Cardiac muscle cell (in vitro differentiated cells and primary cell): ENCODE measurements around the gene CAMK2B. TPM values are rescaled to one million over a fixed set of nuclear protein-coding genes. Genes with fewer than 3 reads are reported as not detected.
A peak's percentile ranks its signal among the peaks of the same experiment; 100 is the strongest.

ENCODE experiments used
- DNase-seq, 2 donors: peaks; one replicate each; pipeline versions ENCODE4 v3.0.0 to v3.0.0-alpha.2; 2010 to 2017; ENCODE audit warnings: low read depth in 1 of 2, low spot score in 1 of 2
- H3K27ac ChIP-seq: fragments of 200-600 bp; sonication (generic); 2 replicates; pipeline ENCODE4 v1.5.1; 2016
- H3K27me3 ChIP-seq: fragments of 200-600 bp; sonication (generic); 2 replicates; pipeline ENCODE4 v1.6.0; 2016; ENCODE audit warnings: control low read depth
- H3K36me3 ChIP-seq: fragments of 200-600 bp; sonication (generic); 2 replicates; pipeline ENCODE4 v1.5.1; 2016; ENCODE audit warnings: control low read depth
- H3K4me1 ChIP-seq: fragments of 200-600 bp; sonication (generic); 2 replicates; pipeline ENCODE4 v1.8.1; 2017; ENCODE audit warnings: low read depth, mild to moderate bottlenecking, mixed run types
- H3K4me3 ChIP-seq: fragments of 200-600 bp; sonication (generic); 2 replicates; pipeline ENCODE4 v1.5.1; 2016; ENCODE audit warnings: mild to moderate bottlenecking
- H3K9me3 ChIP-seq: fragments of 200-600 bp; sonication (generic); 2 replicates; pipeline ENCODE4 v1.5.1; 2017; ENCODE audit warnings: low read depth, mild to moderate bottlenecking, control low read depth
- polyA plus RNA-seq: library from polyadenylated mRNA; unstranded; fragments of >200 nt; fragmentation: Nextera tagmentation; extraction: Ambion mirVana; gene quantifications from 2 replicates; pipeline ENCODE4 v1.2.1, GENCODE V29; 2016
- total RNA-seq: library from RNA; depleted of rRNA; stranded (reverse); fragments of >200 nt; gene quantifications from 2 replicates; pipeline ENCODE4 v1.2.3, GENCODE V29; 2016
- TF ChIP-seq, protein P1 (sequence below): IDR thresholded peaks from 2 replicates; pipeline ENCODE4 v1.5.1; 2012; ENCODE audit warnings: low read depth, mild to moderate bottlenecking, low read length

The CAMK2B gene
- total and polyA plus RNA-seq, 2 experiments from 2014 or later, result 7.7 to 17.7 TPM

DNA sequence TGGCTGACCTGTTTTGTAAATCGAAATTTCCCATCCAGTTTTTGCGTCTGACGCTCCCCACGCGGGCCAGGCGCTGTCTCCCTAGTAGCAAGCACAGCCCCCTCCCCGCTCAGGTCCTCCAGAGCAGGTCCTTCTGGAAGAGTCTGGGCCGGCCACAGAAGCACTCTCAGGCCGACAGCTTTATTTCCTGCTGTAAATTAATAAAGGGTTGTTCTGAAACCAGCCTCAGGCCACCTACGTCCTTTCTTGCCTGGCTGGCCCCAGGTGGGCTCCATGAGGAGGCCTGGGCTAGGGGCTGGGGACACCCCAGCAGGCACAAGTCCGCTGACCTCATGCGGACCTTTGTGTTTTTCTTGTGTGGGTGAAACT, 35.2 kb downstream of the CAMK2B start:
- no peak overlapping the region for H3K4me3 ChIP-seq
- H3K27ac ChIP-seq, result no peak overlapping the region
- peaks cover 6% of the 10 kb centered on the region for H3K4me1 ChIP-seq
- H3K36me3 ChIP-seq, result no peaks in the 10 kb centered on the region
- no peaks in the 10 kb centered on the region for H3K9me3 ChIP-seq
- no peaks in the 10 kb centered on the region for H3K27me3 ChIP-seq
- DNase-seq, result no peak
- TF ChIP-seq, protein P1, sequence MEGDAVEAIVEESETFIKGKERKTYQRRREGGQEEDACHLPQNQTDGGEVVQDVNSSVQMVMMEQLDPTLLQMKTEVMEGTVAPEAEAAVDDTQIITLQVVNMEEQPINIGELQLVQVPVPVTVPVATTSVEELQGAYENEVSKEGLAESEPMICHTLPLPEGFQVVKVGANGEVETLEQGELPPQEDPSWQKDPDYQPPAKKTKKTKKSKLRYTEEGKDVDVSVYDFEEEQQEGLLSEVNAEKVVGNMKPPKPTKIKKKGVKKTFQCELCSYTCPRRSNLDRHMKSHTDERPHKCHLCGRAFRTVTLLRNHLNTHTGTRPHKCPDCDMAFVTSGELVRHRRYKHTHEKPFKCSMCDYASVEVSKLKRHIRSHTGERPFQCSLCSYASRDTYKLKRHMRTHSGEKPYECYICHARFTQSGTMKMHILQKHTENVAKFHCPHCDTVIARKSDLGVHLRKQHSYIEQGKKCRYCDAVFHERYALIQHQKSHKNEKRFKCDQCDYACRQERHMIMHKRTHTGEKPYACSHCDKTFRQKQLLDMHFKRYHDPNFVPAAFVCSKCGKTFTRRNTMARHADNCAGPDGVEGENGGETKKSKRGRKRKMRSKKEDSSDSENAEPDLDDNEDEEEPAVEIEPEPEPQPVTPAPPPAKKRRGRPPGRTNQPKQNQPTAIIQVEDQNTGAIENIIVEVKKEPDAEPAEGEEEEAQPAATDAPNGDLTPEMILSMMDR, result no peak

DNA sequence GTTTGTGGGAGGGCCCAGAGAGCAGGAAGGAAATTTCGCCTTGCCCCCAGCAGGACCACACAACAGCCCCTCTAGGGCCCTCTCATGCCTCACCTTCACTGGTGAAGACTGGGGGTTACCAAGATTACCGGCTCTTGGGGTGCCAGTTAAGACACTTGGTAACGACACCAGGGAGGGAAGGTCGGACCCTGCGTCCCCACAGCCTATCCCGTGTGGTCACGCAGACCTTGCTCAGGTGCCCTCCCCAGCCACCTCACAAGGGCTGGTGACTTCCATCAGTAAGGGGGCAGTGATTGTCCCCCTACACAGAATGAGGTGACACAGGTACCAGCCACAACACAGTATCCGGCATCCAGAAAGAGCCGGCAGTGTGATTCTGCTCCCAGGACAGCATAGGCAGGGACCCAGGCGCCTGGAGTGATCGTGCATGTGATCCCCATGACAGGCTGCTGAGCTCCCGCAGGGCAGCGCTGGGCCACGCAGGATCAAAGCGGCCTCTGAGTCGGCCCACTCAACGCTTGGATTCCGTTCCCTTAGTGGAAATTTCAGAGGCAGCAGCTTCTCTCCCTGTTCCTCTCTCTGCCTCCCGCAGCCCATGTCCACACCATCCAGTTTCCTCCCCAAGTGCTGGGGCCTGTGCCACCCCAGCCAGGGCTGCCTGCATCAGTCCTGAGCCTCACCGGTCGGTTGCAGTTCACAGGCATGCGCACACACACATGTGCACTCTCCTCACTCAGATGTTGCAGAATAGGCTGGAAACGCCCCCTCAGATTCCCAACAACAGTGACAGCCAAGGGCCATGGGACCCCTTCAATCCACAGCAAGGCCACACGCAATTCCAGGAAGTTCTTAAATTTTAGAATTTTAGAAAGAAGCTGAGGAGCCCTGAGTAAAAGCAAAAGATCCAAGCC, 35.8 kb downstream of the CAMK2B start:
- H3K9me3 ChIP-seq, result no peaks in the 10 kb centered on the region
- peaks cover 6% of the 10 kb centered on the region for H3K4me1 ChIP-seq
- peak in 1 of 2 donors; percentile 43 for DNase-seq
- H3K27me3 ChIP-seq, result no peaks in the 10 kb centered on the region
- no peak overlapping the region for H3K4me3 ChIP-seq
- TF ChIP-seq, protein P1, result no peak
- no peak overlapping the region for H3K27ac ChIP-seq
- H3K36me3 ChIP-seq, result no peaks in the 10 kb centered on the region

DNA sequence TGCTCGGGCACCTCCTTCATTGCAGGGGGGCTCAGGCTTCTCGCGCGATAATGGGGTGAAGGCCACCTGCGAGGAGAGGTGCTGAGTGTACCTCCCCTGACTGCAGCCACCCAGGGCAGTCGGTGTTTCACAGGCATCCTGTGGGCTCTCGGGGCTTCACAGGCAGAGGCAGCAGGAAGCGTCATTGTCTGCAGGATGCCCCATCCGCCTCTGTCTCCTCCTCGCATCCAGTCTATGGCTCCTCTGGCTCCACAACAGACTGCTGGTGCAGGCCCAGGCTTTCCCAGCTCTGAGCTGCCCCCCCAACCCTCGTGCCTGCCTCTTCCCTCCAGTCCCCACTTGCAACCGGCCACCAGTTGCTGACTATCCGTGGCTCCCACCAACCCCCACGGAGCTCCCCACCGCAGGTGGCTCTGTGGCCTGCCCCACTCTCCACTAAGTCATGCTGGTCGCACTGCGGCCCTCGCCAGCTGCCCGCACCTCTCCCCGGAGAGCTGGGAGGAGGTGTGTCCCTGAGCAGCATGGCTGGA, 36.5 kb downstream of the CAMK2B start:
- no peaks in the 10 kb centered on the region for H3K27me3 ChIP-seq
- no peaks in the 10 kb centered on the region for H3K36me3 ChIP-seq
- no peak for DNase-seq
- H3K27ac ChIP-seq, result no peak overlapping the region
- H3K4me3 ChIP-seq, result no peak overlapping the region
- H3K4me1 ChIP-seq, result peaks cover 6% of the 10 kb centered on the region
- no peaks in the 10 kb centered on the region for H3K9me3 ChIP-seq
- TF ChIP-seq, protein P1, result no peak

DNA sequence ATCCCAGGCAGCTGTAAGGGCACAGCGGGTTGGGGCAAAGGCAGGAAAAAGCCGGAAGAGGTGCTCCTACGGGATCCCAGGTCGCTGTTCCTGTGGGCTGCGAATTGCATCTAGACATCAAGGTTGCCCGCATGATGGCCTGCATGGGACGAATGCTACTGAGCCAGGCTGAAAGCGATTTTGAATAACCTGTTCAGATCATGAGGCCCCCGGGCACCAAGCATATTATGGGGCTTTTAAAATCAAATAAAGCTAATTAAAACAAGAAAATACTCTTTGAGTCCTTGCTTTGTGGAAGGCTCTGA, 37.1 kb downstream of the CAMK2B start:
- H3K36me3 ChIP-seq, result no peaks in the 10 kb centered on the region
- no peak overlapping the region for H3K27ac ChIP-seq
- H3K9me3 ChIP-seq, result no peaks in the 10 kb centered on the region
- H3K4me3 ChIP-seq, result no peak overlapping the region
- H3K4me1 ChIP-seq, result peaks cover 2% of the 10 kb centered on the region
- TF ChIP-seq, protein P1, result no peak
- H3K27me3 ChIP-seq, result no peaks in the 10 kb centered on the region
- DNase-seq, result no peak

DNA sequence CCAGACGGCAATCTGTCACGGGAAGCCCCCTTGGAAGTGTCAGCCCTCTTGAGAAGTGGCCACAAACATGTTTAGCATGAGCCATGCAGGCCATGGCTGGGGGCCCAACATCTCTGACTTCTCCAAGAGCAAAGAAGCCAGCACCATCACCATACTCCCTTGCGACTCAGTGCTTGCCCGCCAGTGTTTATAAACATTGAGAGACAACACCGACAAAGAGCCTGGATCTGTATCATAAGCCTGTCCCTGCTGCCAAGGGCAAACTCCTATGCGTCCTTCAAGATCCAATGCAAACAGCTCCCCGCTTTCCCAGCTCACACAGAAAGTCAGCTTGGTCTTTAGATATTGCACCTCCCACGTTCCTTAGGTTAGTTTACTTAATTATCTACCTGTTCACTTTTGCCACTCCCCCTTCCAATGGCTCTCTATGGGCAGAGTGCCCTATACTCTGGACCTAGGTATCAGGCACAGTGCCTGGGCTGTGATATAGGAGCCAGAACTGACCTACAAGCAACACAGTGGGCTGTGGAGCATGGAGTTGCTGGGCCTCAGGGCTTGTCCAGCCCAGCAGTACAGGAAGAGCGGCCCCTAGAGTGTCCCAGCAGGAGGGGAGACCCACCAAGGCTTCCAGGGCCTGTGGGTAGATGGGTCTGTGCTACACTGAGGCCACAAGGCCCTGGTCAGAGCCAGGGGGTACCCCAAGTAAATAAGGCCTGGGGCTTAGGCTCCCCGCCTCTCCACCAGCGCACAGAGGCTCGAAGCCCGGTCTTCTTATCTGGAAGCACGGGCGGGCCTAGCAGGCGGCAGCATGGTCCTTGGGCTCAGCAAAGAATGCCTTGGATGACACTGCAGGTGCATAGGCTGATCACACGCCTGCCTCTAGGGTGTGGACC, 37.7 kb downstream of the CAMK2B start:
- no peak overlapping the region for H3K27ac ChIP-seq
- no peaks in the 10 kb centered on the region for H3K9me3 ChIP-seq
- H3K27me3 ChIP-seq, result no peaks in the 10 kb centered on the region
- DNase-seq, result no peak
- H3K4me3 ChIP-seq, result no peak overlapping the region
- TF ChIP-seq, protein P1, result no peak
- no peaks in the 10 kb centered on the region for H3K36me3 ChIP-seq
- no peaks in the 10 kb centered on the region for H3K4me1 ChIP-seq
